ENCODE data around the gene SYTL3.
A peak's percentile ranks its signal among the peaks of the same experiment; 100 is the strongest.

- no peak for TF ChIP-seq POLR2A (IDR thresholded peaks at IDR 0.05)
- peak; percentile 17 to 77 (median 68) for TF ChIP-seq POLR2AphosphoS5 (IDR thresholded peaks at IDR 0.05)
Observed at GRCh38 chr6:158654498-158654897, 4.6 kb downstream of the SYTL3 start.

All from spleen (tissue), 3 donors.